ENCODE data around the gene C11orf54. TPM values are rescaled to one million over a fixed set of nuclear protein-coding genes. Genes with fewer than 3 reads are reported as not detected.

C11orf54 gene
- total and polyA plus RNA-seq, 10 of the 15 experiments (the other 5 are each of a cell fraction or from before 2014, with no cell fraction given), result 15.1 to 32.3 (median 26.8) TPM

DNA sequence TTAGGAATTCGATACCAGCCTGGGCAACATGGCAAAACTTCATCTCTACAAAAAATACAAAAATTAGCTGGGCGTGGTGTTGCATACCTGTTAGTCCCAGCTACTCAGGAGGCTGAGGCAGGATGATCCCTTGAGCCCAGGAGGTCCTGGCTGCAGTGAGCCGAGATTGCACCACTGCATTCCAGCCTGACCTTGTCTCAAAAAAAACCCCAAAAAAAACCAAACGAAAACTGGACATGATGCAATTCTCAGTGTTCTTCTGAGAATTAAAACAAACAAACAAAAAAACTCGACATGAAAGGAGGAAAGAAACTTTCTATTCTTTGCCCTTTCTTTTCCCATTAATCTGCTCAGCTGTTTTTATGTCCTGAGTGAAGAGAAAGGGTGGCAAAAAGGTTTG lies 50.0 kb downstream of the C11orf54 start:
- no peak overlapping the region for H3K4me2 ChIP-seq (ENCODE audit: control insufficient read depth, insufficient read depth)
- in situ Hi-C loops (cut with MboI), result no loop called here

More for the DNA sequence above, 50.0 kb downstream of the C11orf54 start:
- intact Hi-C loops (cut with micrococcal nuclease; ENCODE audit: unreplicated experiment), result loop anchor here (10.0 kb wide), 1 partner anchor 557 kb away; no protein-coding TSS in a partner anchor
- 92% methylated on average over 5 of the region's 5 CpGs for WGBS (ENCODE audit: insufficient coverage, insufficient replicate concordance, low lambda C conversion rate, missing lambda C conversion rate)
- Histone ChIP-seq H3K9me3 (replicated peaks; ENCODE audit: control insufficient read depth, insufficient read depth, low read length) (no peaks in the 10 kb centered on the region), H3K9ac (ENCODE audit: control insufficient read depth, insufficient read depth, low read length) (no peak overlapping the region), H3K4me1 (ENCODE audit: control insufficient read depth, insufficient read depth, low read length) (no peaks in the 10 kb centered on the region), H3K27me3 (replicated peaks in 1 of 2; ENCODE audit: control insufficient read depth in 2 of 2, insufficient read depth in 2 of 2, low read length in 1 of 2) (no peaks in the 10 kb centered on the region), H3K4me3 (no peak overlapping the region), H3K27ac (ENCODE audit: control insufficient read depth, insufficient read depth) (no peak overlapping the region), H3K79me2 (ENCODE audit: control insufficient read depth, insufficient read depth, low read length) (peaks cover 30% of the 10 kb centered on the region), H2AFZ (ENCODE audit: control insufficient read depth, low read depth, low read length) (no peak overlapping the region), H3K36me3 (ENCODE audit: control insufficient read depth in 2 of 2, insufficient read depth in 2 of 2, low read length in 1 of 2) (peaks cover 3 to 42% of the 10 kb centered on the region in 2 experiments), H4K20me1 (ENCODE audit: control insufficient read depth, insufficient read depth) (no peaks in the 10 kb centered on the region)
- CTCF ChIA-PET, result interaction anchor here (1.1 kb wide), 1 partner anchor 123 kb away, joined by 3 read pairs; no protein-coding TSS in a partner anchor
- SMC1A ChIA-PET (ENCODE audit: uncharacterized antibody, unreplicated experiment), result no interaction called here
- no peak for ATAC-seq
- no peak for DNase-seq (ENCODE audit: low read depth, low spot score)
- RAD21 ChIA-PET (ENCODE audit: unreplicated experiment), result no interaction called here
- no TSS peak for BruUV-seq (replicated peaks)
- POLR2A ChIA-PET, result no interaction called here
- TF ChIP-seq TCF3 (IDR thresholded peaks at IDR 0.05; ENCODE audit: borderline replicate concordance, insufficient read depth, low read depth, low read length) (no peak), CTCF (IDR thresholded peaks at IDR 0.05 in 2 of 3, conservative IDR thresholded peaks at IDR 0.05 in 1 of 3; ENCODE audit: control insufficient read depth in 2 of 3, extremely low read depth in 1 of 3, insufficient read depth in 1 of 3, low read depth in 3 of 3, low read length in 3 of 3) (no peak), ATF3 (IDR thresholded peaks at IDR 0.05; ENCODE audit: borderline replicate concordance, extremely low read depth, low read depth, low read length) (no peak), CBX5 (IDR thresholded peaks at IDR 0.05; ENCODE audit: low read depth) (no peak), RFX5 (IDR thresholded peaks at IDR 0.05; ENCODE audit: low read depth, low read length) (no peak), SKIL (IDR thresholded peaks at IDR 0.05; ENCODE audit: low read depth, poor library complexity, severe bottlenecking) (no peak), KDM1A (IDR thresholded peaks at IDR 0.05; ENCODE audit: borderline replicate concordance) (no peak), EP300 (IDR thresholded peaks at IDR 0.05; ENCODE audit: borderline replicate concordance in 1 of 2, control insufficient read depth in 1 of 2, low read depth in 2 of 2, low read length in 2 of 2) (no peak), SREBF1 (IDR thresholded peaks at IDR 0.05; ENCODE audit: low read length) (no peak), RUNX3 (IDR thresholded peaks at IDR 0.05; ENCODE audit: low read length) (no peak)
- TF ChIP-seq, protein P1, sequence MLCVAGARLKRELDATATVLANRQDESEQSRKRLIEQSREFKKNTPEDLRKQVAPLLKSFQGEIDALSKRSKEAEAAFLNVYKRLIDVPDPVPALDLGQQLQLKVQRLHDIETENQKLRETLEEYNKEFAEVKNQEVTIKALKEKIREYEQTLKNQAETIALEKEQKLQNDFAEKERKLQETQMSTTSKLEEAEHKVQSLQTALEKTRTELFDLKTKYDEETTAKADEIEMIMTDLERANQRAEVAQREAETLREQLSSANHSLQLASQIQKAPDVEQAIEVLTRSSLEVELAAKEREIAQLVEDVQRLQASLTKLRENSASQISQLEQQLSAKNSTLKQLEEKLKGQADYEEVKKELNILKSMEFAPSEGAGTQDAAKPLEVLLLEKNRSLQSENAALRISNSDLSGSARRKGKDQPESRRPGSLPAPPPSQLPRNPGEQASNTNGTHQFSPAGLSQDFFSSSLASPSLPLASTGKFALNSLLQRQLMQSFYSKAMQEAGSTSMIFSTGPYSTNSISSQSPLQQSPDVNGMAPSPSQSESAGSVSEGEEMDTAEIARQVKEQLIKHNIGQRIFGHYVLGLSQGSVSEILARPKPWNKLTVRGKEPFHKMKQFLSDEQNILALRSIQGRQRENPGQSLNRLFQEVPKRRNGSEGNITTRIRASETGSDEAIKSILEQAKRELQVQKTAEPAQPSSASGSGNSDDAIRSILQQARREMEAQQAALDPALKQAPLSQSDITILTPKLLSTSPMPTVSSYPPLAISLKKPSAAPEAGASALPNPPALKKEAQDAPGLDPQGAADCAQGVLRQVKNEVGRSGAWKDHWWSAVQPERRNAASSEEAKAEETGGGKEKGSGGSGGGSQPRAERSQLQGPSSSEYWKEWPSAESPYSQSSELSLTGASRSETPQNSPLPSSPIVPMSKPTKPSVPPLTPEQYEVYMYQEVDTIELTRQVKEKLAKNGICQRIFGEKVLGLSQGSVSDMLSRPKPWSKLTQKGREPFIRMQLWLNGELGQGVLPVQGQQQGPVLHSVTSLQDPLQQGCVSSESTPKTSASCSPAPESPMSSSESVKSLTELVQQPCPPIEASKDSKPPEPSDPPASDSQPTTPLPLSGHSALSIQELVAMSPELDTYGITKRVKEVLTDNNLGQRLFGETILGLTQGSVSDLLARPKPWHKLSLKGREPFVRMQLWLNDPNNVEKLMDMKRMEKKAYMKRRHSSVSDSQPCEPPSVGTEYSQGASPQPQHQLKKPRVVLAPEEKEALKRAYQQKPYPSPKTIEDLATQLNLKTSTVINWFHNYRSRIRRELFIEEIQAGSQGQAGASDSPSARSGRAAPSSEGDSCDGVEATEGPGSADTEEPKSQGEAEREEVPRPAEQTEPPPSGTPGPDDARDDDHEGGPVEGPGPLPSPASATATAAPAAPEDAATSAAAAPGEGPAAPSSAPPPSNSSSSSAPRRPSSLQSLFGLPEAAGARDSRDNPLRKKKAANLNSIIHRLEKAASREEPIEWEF (IDR thresholded peaks at IDR 0.05; ENCODE audit: insufficient replicate concordance, low read depth, low read length), result no peak
- no peak for FAIRE-seq
